Adipocyte (in vitro differentiated cells): Measurements from ENCODE around the gene TEAD3.

Experiments
- DNase-seq: peaks from one replicate; pipeline ENCODE4 v3.0.0-alpha.2; 2015; ENCODE audit warnings: low read depth
- H3K27me3 ChIP-seq: replicated peaks from 2 replicates; pipeline ENCODE4 v1.7.0; 2013; ENCODE audit warnings: mild to moderate bottlenecking, low read length, moderate library complexity; ENCODE audit not compliant: control insufficient read depth, insufficient read depth
- H3K36me3 ChIP-seq: 2 replicates; pipeline ENCODE4 v1.7.0; 2013; ENCODE audit warnings: low read length, mild to moderate bottlenecking, moderate library complexity; ENCODE audit not compliant: control insufficient read depth, insufficient read depth, severe bottlenecking
- H3K4me1 ChIP-seq: 2 replicates; pipeline ENCODE4 v1.7.0; 2013; ENCODE audit warnings: mild to moderate bottlenecking, low read length, moderate library complexity; ENCODE audit not compliant: control insufficient read depth, insufficient read depth
- H3K4me3 ChIP-seq: 2 replicates; pipeline ENCODE4 v1.7.0; 2013; ENCODE audit warnings: mild to moderate bottlenecking, low read length, moderate library complexity
- H3K9ac ChIP-seq: 2 replicates; pipeline ENCODE4 v1.7.0; 2013; ENCODE audit warnings: mild to moderate bottlenecking, low read length, moderate library complexity
- H3K9me3 ChIP-seq: 2 replicates; pipeline ENCODE4 v1.7.0; 2013; ENCODE audit warnings: mild to moderate bottlenecking, low read length, moderate library complexity; ENCODE audit not compliant: control insufficient read depth

The TEAD3 gene

DNA sequence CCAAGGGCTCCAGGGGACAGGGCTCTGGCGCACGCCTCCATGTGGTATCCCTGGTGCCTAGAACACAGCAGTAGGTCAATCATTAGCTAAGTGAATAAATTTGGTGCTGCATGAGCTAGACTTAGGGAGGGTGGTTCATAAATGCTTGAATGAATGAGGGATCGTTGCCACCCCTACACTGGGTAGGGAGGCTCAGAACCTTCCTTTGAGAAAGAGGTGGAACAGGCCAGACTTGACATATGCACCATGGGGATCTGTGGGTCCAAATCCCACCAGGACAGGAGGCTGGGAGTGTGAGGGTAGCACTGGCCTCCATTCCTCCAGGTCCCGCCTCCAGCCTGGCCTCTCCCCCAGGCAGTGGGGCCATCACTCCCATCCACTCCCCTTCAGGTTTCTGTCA lies 13.8 kb downstream of the TEAD3 start:
- Histone ChIP-seq H3K27me3 (no peaks in the 10 kb centered on the region), H3K9ac (no peak overlapping the region), H3K4me3 (no peak overlapping the region), H3K36me3 (peaks cover 25% of the 10 kb centered on the region), H3K4me1 (peaks cover 24% of the 10 kb centered on the region), H3K9me3 (no peaks in the 10 kb centered on the region)
- no peak for DNase-seq

DNA sequence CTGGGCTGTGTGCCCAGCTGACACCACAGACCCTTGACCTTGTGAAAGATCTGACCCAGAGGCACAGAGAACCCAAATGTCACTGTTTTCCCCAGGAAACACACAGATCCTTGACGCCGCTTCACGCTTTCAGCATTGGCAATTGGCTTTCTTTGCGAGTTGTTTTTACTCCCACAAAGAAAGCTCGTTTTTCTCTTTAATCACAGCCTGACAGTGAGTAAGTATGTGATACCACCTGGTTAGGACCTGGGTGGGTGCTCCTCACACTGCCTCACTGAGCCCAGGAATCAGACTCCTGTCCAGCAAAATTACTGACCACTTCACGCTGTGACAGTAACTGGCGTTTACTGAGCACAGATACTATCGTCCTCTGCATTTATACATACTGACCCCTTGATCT lies 15.7 kb downstream of the TEAD3 start:
- no peaks in the 10 kb centered on the region for H3K27me3 ChIP-seq
- H3K4me3 ChIP-seq, result no peak overlapping the region
- H3K36me3 ChIP-seq, result peaks cover 26% of the 10 kb centered on the region
- H3K4me1 ChIP-seq, result peaks cover 15% of the 10 kb centered on the region
- no peaks in the 10 kb centered on the region for H3K9me3 ChIP-seq
- no peak overlapping the region for H3K9ac ChIP-seq
- no peak for DNase-seq

DNA sequence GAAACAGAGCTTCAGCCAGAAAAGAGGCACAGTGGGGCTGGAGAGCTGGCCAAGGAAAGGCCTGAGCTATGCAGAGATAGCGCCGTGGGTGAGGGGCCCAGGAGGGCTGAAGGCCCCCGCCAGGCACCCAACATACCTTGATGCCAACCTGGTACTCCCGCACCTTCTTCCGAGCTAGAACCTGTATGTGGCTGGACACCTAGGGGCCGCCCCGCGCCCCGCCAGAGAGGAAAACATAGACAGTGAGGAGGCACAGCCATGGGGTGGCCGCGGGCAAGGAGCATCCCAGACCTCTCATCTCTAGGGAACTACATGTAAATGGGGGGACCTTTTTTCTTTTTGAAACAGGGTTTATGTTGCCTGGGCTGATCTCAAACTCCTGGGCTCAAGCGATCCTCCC lies 16.7 kb downstream of the TEAD3 start:
- peaks cover 32% of the 10 kb centered on the region for H3K36me3 ChIP-seq
- no peaks in the 10 kb centered on the region for H3K27me3 ChIP-seq
- no peaks in the 10 kb centered on the region for H3K9me3 ChIP-seq
- no peak overlapping the region for H3K4me3 ChIP-seq
- no peak overlapping the region for H3K9ac ChIP-seq
- H3K4me1 ChIP-seq, result peaks cover 6% of the 10 kb centered on the region
- DNase-seq, result no peak

DNA sequence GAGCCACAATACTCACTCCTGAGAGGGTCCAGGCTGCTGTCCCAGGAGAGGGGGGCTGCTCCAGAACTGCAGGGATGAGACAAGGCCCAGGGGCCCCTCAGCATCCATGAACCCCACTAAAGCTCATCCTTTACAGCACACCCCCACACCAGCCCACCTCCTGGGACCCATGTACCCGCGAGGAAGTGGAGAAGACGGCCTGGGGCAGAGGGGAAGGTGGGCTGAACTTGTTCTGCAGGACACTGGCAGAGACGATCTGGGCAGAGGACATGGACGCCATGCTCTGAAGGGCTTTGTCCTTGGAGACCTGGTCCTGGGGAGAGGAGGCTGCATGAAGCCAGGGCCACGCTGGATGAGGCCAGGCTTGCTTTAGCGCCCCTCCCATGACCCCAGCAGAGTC lies 18.6 kb downstream of the TEAD3 start:
- DNase-seq, result no peak
- no peaks in the 10 kb centered on the region for H3K9me3 ChIP-seq
- H3K4me3 ChIP-seq, result no peak overlapping the region
- peaks cover 44% of the 10 kb centered on the region for H3K36me3 ChIP-seq
- H3K4me1 ChIP-seq, result no peaks in the 10 kb centered on the region
- H3K9ac ChIP-seq, result no peak overlapping the region
- no peaks in the 10 kb centered on the region for H3K27me3 ChIP-seq

DNA sequence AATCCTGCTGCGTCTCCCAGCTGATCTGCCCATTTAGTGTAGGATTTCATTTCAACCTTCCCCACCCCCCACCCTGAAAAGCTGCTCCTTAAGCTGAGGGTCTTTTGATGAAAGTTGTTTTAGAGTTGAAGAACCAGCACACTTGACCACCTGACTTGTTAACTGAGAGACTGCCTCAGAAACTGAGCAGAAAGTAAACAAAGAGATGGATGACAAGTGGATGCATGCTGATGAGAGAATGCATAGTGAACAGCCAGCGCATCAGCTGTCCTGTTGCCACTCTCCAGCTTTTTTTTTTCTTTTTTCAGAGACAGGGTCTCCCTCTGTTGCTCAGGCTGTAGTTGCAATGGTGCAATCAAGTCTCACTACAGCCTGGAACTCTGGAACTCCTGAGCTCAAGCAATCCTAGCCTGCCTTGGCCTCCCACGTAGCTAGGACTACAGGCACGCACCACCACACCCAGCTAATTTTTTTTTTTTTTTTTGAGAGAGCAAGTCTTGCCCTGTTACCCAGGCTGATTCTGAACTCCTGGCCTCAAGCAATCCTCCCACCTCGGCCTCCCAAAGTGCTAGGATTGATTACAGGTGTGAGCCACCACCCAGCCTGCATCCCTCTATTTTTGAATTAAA lies 19.2 kb downstream of the TEAD3 start:
- no peak overlapping the region for H3K9ac ChIP-seq
- peaks cover 46% of the 10 kb centered on the region for H3K36me3 ChIP-seq
- H3K4me1 ChIP-seq, result no peaks in the 10 kb centered on the region
- H3K4me3 ChIP-seq, result no peak overlapping the region
- no peaks in the 10 kb centered on the region for H3K27me3 ChIP-seq
- no peaks in the 10 kb centered on the region for H3K9me3 ChIP-seq
- DNase-seq, result no peak

DNA sequence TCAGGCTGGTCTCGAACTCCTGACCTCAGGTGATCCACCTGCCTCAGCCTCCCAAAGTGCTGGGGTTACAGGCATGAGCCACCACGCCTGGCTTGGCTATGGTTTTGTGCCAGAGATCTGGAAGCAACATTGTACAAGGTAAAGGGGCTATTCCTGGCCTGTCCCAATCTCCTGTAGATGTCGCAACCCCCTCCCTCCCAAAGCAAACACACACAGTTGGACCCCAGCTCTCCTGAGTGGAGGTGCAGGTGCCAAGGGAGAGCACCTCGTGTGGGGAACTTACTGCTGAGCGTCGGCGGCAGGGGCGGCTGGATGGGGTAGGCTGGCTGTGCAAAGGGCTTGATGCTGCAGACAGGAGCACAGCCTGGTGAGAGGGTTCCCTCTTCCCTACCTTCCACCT lies 19.9 kb downstream of the TEAD3 start:
- DNase-seq, result no peak
- H3K4me3 ChIP-seq, result no peak overlapping the region
- H3K9ac ChIP-seq, result no peak overlapping the region
- no peaks in the 10 kb centered on the region for H3K9me3 ChIP-seq
- no peaks in the 10 kb centered on the region for H3K27me3 ChIP-seq
- peaks cover 2% of the 10 kb centered on the region for H3K4me1 ChIP-seq
- peaks cover 47% of the 10 kb centered on the region for H3K36me3 ChIP-seq

DNA sequence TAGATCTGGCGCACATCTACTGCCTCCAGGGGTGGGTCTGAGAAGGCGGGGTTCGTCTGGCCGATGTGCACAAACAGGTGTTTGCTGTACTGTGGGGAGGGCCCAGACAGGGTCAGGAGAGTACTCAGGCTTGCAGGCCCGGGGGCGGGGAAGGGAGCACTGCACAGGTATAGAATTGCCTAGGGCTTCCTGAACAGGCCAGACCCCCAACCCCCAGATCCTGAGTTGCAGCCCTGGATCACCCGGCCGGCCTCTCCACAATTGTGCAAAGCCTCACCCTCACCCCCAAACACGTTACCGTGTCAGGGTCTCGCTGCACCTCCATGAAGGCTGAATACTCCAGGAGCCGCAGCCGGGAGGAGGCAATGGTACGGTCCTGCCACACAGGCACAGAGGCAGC lies 20.9 kb downstream of the TEAD3 start:
- no peak for DNase-seq
- Histone ChIP-seq H3K4me1 (peaks cover 8% of the 10 kb centered on the region), H3K9me3 (no peaks in the 10 kb centered on the region), H3K36me3 (peaks cover 55% of the 10 kb centered on the region), H3K9ac (no peak overlapping the region), H3K4me3 (no peak overlapping the region), H3K27me3 (no peaks in the 10 kb centered on the region)

DNA sequence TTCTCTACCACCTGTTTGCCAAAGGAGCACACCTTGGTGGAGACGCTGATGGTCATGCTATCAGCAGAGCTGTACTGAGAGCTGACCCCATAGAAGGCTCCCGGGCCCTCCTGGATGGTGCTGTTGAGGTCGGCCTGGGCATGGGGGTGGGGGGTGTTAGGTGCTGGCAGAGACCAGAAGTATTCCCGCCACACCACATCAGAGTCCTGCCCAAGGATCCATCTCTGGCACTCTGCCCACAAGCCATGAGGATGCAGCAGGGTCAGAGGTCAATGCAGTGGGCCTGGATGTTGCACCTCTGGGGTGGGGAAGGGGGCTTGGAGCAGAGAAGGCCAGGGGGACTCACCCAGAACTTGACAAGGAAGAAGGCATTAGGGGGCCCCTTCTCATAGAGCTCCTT lies 21.3 kb downstream of the TEAD3 start:
- H3K27me3 ChIP-seq, result no peaks in the 10 kb centered on the region
- no peak for DNase-seq
- H3K9ac ChIP-seq, result no peak overlapping the region
- H3K36me3 ChIP-seq, result peaks cover 60% of the 10 kb centered on the region
- no peaks in the 10 kb centered on the region for H3K9me3 ChIP-seq
- H3K4me1 ChIP-seq, result peaks cover 12% of the 10 kb centered on the region
- no peak overlapping the region for H3K4me3 ChIP-seq

DNA sequence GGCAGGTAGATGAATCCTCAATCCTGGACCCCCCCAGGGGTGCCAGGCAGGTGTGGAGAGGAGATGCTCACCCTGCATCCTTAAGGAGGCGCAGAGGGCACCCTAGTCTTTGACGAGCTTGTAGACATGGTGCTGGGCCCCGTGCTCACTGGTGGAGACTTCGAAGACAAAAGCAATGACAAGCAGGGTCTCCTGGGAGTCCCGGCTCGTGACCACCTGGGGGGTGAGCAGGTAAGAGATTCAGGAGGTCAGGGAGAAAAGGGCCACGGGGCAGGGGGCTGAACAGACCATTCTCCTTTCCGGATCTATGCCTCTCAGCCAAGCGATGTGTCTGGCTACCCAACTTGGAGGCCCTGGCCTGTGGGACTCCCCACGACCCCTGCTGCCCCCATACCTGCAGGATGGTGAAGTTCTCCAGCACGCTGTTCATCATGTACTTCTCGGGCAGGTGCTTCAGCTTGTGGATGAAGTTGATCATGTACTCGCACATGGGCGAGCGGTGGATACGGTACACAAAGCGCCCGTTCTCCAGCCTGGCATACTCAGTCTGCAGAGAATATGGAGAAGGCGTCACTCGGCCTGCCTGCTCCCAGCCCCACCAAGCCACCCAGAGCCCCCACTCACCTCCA lies 21.8 kb downstream of the TEAD3 start:
- H3K4me3 ChIP-seq, result no peak overlapping the region
- no peak overlapping the region for H3K9ac ChIP-seq
- DNase-seq, result no peak
- no peaks in the 10 kb centered on the region for H3K27me3 ChIP-seq
- peaks cover 65% of the 10 kb centered on the region for H3K36me3 ChIP-seq
- H3K9me3 ChIP-seq, result no peaks in the 10 kb centered on the region
- peaks cover 17% of the 10 kb centered on the region for H3K4me1 ChIP-seq

DNA sequence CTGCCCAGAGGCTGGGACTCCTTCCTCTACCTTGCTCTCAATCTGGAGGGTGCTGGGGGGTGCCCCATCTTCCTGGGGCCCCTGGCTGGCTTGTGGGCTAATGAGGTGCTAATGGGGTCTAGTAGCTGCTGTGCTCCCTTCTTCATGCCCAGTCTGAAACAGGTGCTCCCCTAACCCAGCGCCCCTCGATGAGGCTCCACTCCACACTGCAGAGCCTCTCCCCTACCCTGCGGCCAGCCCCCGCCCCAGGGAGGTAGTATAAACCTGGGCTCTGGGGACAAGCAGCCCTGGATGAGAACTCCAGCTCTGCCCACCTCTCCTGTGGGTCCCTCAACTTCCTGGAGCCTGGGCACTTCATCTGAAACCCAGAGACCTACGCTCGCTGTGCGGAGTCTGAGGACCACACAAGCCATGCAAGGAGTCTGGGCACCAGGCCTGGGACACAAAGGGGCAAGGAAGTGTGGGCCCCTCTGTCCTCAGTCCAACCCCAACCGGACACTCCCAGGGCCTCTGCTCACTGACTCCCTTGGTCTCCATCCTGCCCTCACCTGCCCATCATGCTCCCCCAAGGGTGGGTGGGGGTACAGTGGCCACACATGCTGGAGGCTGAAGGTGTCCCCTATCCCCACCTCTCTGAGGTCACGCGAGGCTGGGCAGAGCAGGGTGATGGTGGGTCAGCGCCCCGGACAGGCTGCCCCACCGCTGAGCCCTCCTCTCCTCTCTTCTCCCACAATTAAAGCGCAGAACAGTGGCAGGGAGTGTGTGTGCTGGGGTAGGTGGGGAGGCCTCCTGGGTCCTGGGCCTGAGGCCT lies 22.5 kb downstream of the TEAD3 start:
- Histone ChIP-seq H3K4me1 (peaks cover 22% of the 10 kb centered on the region), H3K9ac (no peak overlapping the region), H3K36me3 (peaks cover 70% of the 10 kb centered on the region), H3K27me3 (no peaks in the 10 kb centered on the region), H3K9me3 (no peaks in the 10 kb centered on the region), H3K4me3 (no peak overlapping the region)
- DNase-seq, result no peak

DNA sequence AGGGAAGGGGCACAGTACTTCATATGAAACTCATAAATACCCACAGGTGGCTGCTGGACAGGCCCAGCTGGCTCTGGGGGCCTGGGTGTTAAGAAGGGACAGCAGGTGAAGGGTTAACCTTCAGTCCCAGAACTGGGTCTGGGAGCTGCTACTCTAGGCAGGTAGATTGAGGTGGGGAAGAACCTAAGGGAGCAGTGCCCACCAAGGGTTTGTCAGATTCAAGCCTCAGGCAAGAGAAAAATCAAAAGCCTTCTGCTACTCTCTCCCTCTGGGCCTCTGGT lies 23.1 kb downstream of the TEAD3 start:
- peaks cover 22% of the 10 kb centered on the region for H3K4me1 ChIP-seq
- no peak overlapping the region for H3K9ac ChIP-seq
- H3K9me3 ChIP-seq, result no peaks in the 10 kb centered on the region
- no peak for DNase-seq
- peaks cover 68% of the 10 kb centered on the region for H3K36me3 ChIP-seq
- H3K27me3 ChIP-seq, result no peaks in the 10 kb centered on the region
- H3K4me3 ChIP-seq, result no peak overlapping the region
